Glomerular endothelial cell (primary cell): ENCODE data around the gene LRRC8B. TPM values are rescaled to one million over a fixed set of nuclear protein-coding genes. Genes with fewer than 3 reads are reported as not detected.

Source experiments
- DNase-seq: peaks from one replicate; pipeline ENCODE4 v3.0.0-alpha.2; 2011; ENCODE audit warnings: low read depth, low spot score; ENCODE audit errors: extremely low read depth
- total RNA-seq: library from RNA; depleted of rRNA; stranded (reverse); fragments of >200 nt; gene quantifications from 2 replicates; pipeline ENCODE4 v1.2.3, GENCODE V29; 2015

Gene LRRC8B
- total RNA-seq, 1 donor from 2014 or later: 18.1 TPM

GRCh38 chr1:89546082-89546889, 21.7 kb downstream of the LRRC8B start:
- no peak for DNase-seq

GRCh38 chr1:89546934-89547562, 22.4 kb downstream of the LRRC8B start:
- no peak for DNase-seq

- DNase-seq: no peak
These were observed 23.0 kb downstream of the LRRC8B start for GRCh38 chr1:89547563-89548116.

GRCh38 chr1:89548122-89548857, 23.7 kb downstream of the LRRC8B start:
- DNase-seq: no peak

GRCh38 chr1:89550995-89551394, 26.4 kb downstream of the LRRC8B start:
- DNase-seq: no peak

GRCh38 chr1:89552471-89553081, 27.9 kb downstream of the LRRC8B start:
- DNase-seq: no peak

- no peak for DNase-seq
These were observed 28.5 kb downstream of the LRRC8B start for GRCh38 chr1:89553157-89553556.

GRCh38 chr1:89555550-89555949, 30.9 kb downstream of the LRRC8B start:
- DNase-seq: no peak

GRCh38 chr1:89556726-89557444, 32.3 kb downstream of the LRRC8B start:
- no peak for DNase-seq

- no peak for DNase-seq
These were observed 32.8 kb downstream of the LRRC8B start for GRCh38 chr1:89557445-89557825.

GRCh38 chr1:89557956-89558355, 33.3 kb downstream of the LRRC8B start:
- no peak for DNase-seq

- DNase-seq: no peak
These were observed 39.5 kb downstream of the LRRC8B start for GRCh38 chr1:89563957-89564604.

GRCh38 chr1:89565521-89565920, 40.9 kb downstream of the LRRC8B start:
- no peak for DNase-seq

GRCh38 chr1:89566761-89567174, 42.1 kb downstream of the LRRC8B start:
- DNase-seq: no peak

GRCh38 chr1:89567797-89568196, 43.2 kb downstream of the LRRC8B start:
- DNase-seq: no peak

GRCh38 chr1:89573410-89573809, 48.8 kb downstream of the LRRC8B start:
- no peak for DNase-seq

GRCh38 chr1:89574621-89575020, 50.0 kb downstream of the LRRC8B start:
- DNase-seq: no peak

GRCh38 chr1:89575207-89575606, 50.6 kb downstream of the LRRC8B start:
- no peak for DNase-seq

GRCh38 chr1:89576013-89576412, 51.4 kb downstream of the LRRC8B start:
- DNase-seq: no peak

- DNase-seq: no peak
These were observed 53.5 kb downstream of the LRRC8B start for GRCh38 chr1:89578151-89578550.
